ENCODE data around the gene FYN.

DNA sequence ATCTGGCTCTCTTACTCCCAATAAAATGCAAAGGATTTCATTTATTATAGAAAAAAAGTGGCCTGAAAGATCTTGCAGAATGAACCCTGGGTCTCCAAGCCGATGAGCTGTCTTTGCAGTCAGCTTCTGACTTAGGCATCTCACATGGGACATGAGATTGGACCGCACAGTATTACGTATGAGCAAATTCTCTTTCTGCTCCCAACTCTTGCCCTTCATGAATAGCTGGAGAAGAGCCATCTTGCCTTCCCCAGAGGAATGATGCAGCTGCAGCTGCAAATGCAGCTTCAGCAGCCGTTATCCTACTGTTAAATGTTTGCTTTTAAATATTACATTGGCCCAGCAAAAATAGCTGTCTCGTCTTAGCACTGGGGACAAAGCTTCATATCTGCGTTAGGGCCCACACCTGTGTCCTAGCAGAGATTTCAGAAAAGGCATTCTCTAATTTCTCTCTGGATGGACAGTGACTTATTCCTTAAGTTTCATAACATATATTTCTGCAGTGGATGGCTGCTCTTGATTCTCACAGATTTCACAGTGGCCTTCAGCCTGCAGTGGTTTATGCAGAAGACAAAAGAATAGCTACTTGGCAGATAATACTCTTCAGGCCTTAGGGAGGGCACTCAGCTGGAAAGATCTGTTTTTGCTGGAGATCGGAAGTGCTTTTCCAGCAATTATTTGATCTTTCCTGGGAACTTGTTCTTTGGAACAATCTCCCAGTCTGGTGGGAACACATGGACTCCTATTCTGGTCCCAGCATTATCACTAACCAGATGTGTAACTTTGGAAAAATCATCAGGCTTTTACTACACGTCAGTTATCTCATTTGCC lies 129.2 kb downstream of the FYN start:
- TF ChIP-seq POLR2A (IDR thresholded peaks at IDR 0.05), result no peak
- TF ChIP-seq, protein P1, sequence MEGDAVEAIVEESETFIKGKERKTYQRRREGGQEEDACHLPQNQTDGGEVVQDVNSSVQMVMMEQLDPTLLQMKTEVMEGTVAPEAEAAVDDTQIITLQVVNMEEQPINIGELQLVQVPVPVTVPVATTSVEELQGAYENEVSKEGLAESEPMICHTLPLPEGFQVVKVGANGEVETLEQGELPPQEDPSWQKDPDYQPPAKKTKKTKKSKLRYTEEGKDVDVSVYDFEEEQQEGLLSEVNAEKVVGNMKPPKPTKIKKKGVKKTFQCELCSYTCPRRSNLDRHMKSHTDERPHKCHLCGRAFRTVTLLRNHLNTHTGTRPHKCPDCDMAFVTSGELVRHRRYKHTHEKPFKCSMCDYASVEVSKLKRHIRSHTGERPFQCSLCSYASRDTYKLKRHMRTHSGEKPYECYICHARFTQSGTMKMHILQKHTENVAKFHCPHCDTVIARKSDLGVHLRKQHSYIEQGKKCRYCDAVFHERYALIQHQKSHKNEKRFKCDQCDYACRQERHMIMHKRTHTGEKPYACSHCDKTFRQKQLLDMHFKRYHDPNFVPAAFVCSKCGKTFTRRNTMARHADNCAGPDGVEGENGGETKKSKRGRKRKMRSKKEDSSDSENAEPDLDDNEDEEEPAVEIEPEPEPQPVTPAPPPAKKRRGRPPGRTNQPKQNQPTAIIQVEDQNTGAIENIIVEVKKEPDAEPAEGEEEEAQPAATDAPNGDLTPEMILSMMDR (IDR thresholded peaks at IDR 0.05), result no peak

All from transverse colon (tissue), 3 donors.